A549 (cell line): Measurements from ENCODE around the gene SNAI3.

Experiments used
- BHLHE40 ChIP-seq: IDR thresholded peaks from 2 replicates; pipeline ENCODE4 v1.6.1; 2012; ENCODE audit warnings: low read depth, low read length, inconsistent platforms
- CHD2 ChIP-seq: fragments of 150-350 bp; IDR thresholded peaks from 2 replicates; pipeline ENCODE4 v1.6.1; 2014; ENCODE audit warnings: low read length; ENCODE audit not compliant: partially characterized antibody
- CTCF ChIP-seq: fragments of >200 bp; sonication (Bioruptor Twin); formaldehyde crosslinking; IDR thresholded peaks from 3 replicates; pipeline ENCODE4 v1.5.1; 2016
- ESRRA ChIP-seq: fragments of 150-350 bp; IDR thresholded peaks from 2 replicates; pipeline ENCODE4 v1.6.1; 2014; ENCODE audit warnings: mild to moderate bottlenecking, low read length, borderline replicate concordance
- POLR2A ChIP-seq: IDR thresholded peaks from 2 replicates; pipeline ENCODE4 v1.6.1; 2012; ENCODE audit warnings: mild to moderate bottlenecking, low read length
- RAD21 ChIP-seq, 2 experiments: fragments of >200 bp in 1 of 2; sonication (Bioruptor Twin) in 1 of 2; formaldehyde crosslinking in 1 of 2; IDR thresholded peaks in 1 of 2; conservative IDR thresholded peaks in 1 of 2; 2 replicates in 1 of 2; 3 replicates in 1 of 2; pipeline ENCODE4 v1.6.1; 2012 to 2018; ENCODE audit warnings: inconsistent platforms in 1 of 2

DNA sequence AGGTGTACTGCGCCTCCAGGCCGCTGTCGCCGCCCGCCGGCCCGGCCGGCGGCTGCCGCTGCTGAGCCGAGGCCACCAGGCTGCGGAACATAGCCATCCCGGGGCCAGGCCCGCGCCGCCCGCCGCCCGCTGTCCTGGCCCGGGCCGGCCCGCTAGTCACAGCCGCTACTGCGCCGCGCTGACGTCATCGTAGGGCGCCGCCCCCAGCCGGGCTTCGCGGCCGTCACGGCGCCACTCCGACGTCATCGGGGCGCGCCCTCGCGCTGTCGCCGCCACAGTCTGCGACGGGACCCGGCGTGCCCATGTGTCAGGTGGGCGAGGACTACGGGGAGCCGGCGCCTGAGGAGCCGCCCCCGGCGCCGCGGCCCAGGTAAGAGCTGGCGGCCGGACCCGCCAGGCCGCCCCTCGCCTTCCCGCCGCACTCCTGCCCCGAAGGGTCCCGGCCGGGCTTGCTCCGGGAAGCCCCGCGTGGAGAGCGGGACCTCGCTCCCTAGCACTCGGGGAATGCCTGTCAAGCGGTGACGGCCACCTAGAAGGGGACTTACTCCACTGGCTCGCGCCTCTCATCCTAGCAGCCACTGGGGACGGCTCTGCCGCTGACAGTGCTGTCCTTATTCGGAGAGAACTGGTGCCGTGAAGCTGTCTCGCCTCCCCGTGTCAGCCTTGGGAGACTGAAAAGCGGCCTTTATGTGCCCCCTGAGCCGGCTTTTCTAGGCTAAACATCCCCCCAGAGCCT lies 20.1 kb upstream of the SNAI3 start, which contains the start of the genes CTU2 and RNF166:
- TF ChIP-seq CTCF (no peak), RAD21 (conservative IDR thresholded peaks at IDR 0.05 in 1 of 2, IDR thresholded peaks at IDR 0.05 in 1 of 2) (no peak), BHLHE40 (no peak), ESRRA (no peak), POLR2A (peak; percentile 84), CHD2 (no peak)
